ENCODE data around the gene ABCB8. TPM values are rescaled to one million over a fixed set of nuclear protein-coding genes. Genes with fewer than 3 reads are reported as not detected.

The ABCB8 gene
- total and polyA plus RNA-seq, 2 donors (not counting 1 experiment from before 2014, with no cell fraction given), result 41.4 to 69.7 TPM

DNA sequence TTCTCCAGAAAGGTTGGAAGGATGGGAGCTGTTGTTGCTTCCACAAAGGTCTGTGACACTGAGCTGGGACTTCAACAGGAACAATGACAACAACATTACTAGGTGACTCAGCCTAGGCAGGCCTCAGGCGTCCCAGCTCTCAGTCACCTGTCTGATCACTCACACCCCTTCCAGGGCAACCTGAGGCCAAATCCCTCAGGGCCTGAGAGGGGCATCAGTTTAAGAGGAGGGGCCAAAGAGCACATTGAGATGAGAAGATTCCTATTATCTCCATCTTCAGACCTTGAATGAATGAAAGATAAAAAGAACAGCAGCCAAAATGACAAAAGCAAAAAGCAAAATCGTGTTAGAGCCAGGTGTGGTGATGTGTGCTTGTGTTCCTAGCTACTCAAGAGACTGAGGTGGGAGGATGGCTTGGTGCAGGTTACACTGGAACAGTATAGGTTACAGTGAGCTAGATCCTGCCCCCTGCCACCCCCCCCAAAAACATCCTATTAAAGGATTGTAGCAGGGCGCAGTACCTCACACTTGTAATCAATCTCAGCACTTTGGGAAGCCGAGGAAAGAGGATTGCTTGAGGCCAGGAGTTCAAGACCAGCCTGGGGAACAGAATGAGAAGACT lies 3.7 kb upstream of the ABCB8 start, which contains the start of gene ATG9B:
Gene ATG9B, minus strand, starts transcription at position 60 of the 622 bp plus-strand sequence. CDS start 71 bp downstream, outside the sequence.
- Mint-ChIP-seq H3K4me1 (peaks cover 23% of the 10 kb centered on the region), H3K27me3 (peaks cover 29% of the 10 kb centered on the region), H3K9me3 (ENCODE audit: insufficient read depth) (no peaks in the 10 kb centered on the region), H3K4me3 (no peak within 1 kb of the TSS), H3K27ac (no peak within 1 kb of the TSS)
- Histone ChIP-seq H2AFZ (ENCODE audit: insufficient read depth, low read depth, low read length, poor library complexity, severe bottlenecking) (no peak within 1 kb of the TSS), H3K27me3 (replicated peaks in 1 of 4; ENCODE audit: control extremely low read depth in 1 of 4, control insufficient read depth in 3 of 4, insufficient read depth in 4 of 4, low read length in 3 of 4) (peaks cover 0 to 51% (median 24%) of the 10 kb centered on the region in 4 experiments), H3K27ac (ENCODE audit: low read length in 2 of 2) (no peak within 1 kb of the TSS), H3K79me2 (ENCODE audit: control insufficient read depth, insufficient read depth, low read length) (peaks cover 8% of the 10 kb centered on the region), H4K20me1 (ENCODE audit: control insufficient read depth, insufficient read depth, low read length, poor library complexity, severe bottlenecking) (no peaks in the 10 kb centered on the region), H3K4me2 (replicated peaks; ENCODE audit: low read depth, low read length, poor library complexity, severe bottlenecking) (no peak within 1 kb of the TSS), H3K4me1 (ENCODE audit: control insufficient read depth in 2 of 2, insufficient read depth in 2 of 2, low read length in 2 of 2) (peaks cover 15 to 17% of the 10 kb centered on the region in 2 donors), H3K4me3 (ENCODE audit: control extremely low read depth in 1 of 5, extremely low read depth in 1 of 5, insufficient read depth in 1 of 5, low read depth in 2 of 5, low read length in 4 of 5) (no peak within 1 kb of the TSS), H3K9ac (ENCODE audit: low read length) (no peak within 1 kb of the TSS), H3K36me3 (replicated peaks in 1 of 2; ENCODE audit: control extremely low read depth in 1 of 2, control insufficient read depth in 1 of 2, extremely low read depth in 1 of 2, insufficient read depth in 2 of 2, low read length in 1 of 2) (no peaks in the 10 kb centered on the region), H3K9me3 (ENCODE audit: control extremely low read depth in 1 of 3, control insufficient read depth in 2 of 3, insufficient read depth in 1 of 3, low read length in 2 of 3) (no peaks in the 10 kb centered on the region)
- ATAC-seq (ENCODE audit: low read depth) (no peak), DNase-seq (no peak)
- 100% methylated on average over 1 of the region's 4 CpGs for WGBS (ENCODE audit: insufficient coverage)
- TF ChIP-seq CTCF (IDR thresholded peaks at IDR 0.05) (no peak), EZH2 (IDR thresholded peaks at IDR 0.05; ENCODE audit: borderline replicate concordance, insufficient read depth, low read depth, low read length, poor library complexity, severe bottlenecking) (no peak)
- ChIA-PET POLR2A (no interaction called here), CTCF (interaction anchor here (1.2 kb wide), 1 partner anchor 16 kb away, joined by 3 read pairs; no protein-coding TSS in a partner anchor)
- intact Hi-C loops (cut with micrococcal nuclease), result loop anchor here (5.0 to 10.0 kb wide), 2 partner anchors 660 to 1252 kb away; partner anchors contain the start of genes REPIN1 and ZNF467
